H1 (cell line): ENCODE measurements around the gene ACTG2. TPM values are rescaled to one million over a fixed set of nuclear protein-coding genes. Genes with fewer than 3 reads are reported as not detected.

Source experiments
- CTCF ChIA-PET: fragments of 300-600 bp; sonication (Branson Sonifier 250); formaldehyde crosslinking; loops from one replicate; lab custom pipeline; 2021; ENCODE audit not compliant: partially characterized antibody; lab: Charles Lee
- POLR2A ChIA-PET: fragments of 300-600 bp; sonication (Branson Sonifier 250); formaldehyde crosslinking; loops from one replicate; lab custom pipeline; 2021; ENCODE audit warnings: inconsistent platforms; ENCODE audit not compliant: partially characterized antibody; lab: Charles Lee
- DNase-seq, 2 experiments: peaks; one replicate each; pipeline versions ENCODE4 v3.0.0 to v3.0.0-alpha.2; 2010 to 2022; ENCODE audit warnings: low spot score in 2 of 2, low read depth in 1 of 2, mixed read lengths in 1 of 2
- FAIRE-seq: peaks from 2 replicates; lab custom pipeline; 2011; peaks lifted over from hg19 to GRCh38; lab: Jason Lieb, UNC
- H2AFZ ChIP-seq: 2 replicates; pipeline ENCODE4 v1.8.1; 2012; ENCODE audit warnings: low read length, inconsistent platforms
- H2AK5ac ChIP-seq: 2 replicates; pipeline ENCODE4 v1.6.1; 2013; ENCODE audit warnings: low read depth, low read length
- H2BK120ac ChIP-seq: replicated peaks from 2 replicates; pipeline ENCODE3; 2013; ENCODE audit warnings: low read depth, low read length, inconsistent platforms
- H2BK12ac ChIP-seq: 2 replicates; pipeline ENCODE4 v1.6.1; 2013; ENCODE audit warnings: low read depth, low read length
- H2BK15ac ChIP-seq: 2 replicates; pipeline ENCODE4 v1.6.1; 2013; ENCODE audit warnings: low read length
- H2BK20ac ChIP-seq: 2 replicates; pipeline ENCODE4 v1.6.1; 2013; ENCODE audit warnings: low read length
- H2BK5ac ChIP-seq: 2 replicates; pipeline ENCODE4 v1.6.1; 2013; ENCODE audit warnings: low read depth, low read length
- H3K14ac ChIP-seq: 2 replicates; pipeline ENCODE4 v1.6.1; 2013; ENCODE audit warnings: inconsistent platforms; ENCODE audit not compliant: insufficient read length
- H3K18ac ChIP-seq: 2 replicates; pipeline ENCODE4 v1.6.1; 2013; ENCODE audit warnings: low read length; ENCODE audit errors: extremely low read depth
- H3K23ac ChIP-seq: 2 replicates; pipeline ENCODE4 v1.6.1; 2013; ENCODE audit warnings: inconsistent platforms; ENCODE audit not compliant: insufficient read length
- H3K23me2 ChIP-seq: 2 replicates; pipeline ENCODE4 v1.6.1; 2013; ENCODE audit warnings: low read depth, low read length
- H3K27ac ChIP-seq: 2 replicates; pipeline ENCODE4 v1.6.1; 2011; ENCODE audit warnings: low read depth, low read length, inconsistent platforms
- H3K27me3 ChIP-seq, 4 experiments: replicated peaks in 1 of 4; 1 replicate in 1 of 4; 2 replicates in 3 of 4; pipeline versions ENCODE4 v1.6.1 to v1.8.1; 2011 to 2013; ENCODE audit warnings: low read length in 3 of 4, mild to moderate bottlenecking in 3 of 4, inconsistent platforms in 2 of 4, mixed read lengths in 2 of 4, moderate library complexity in 1 of 4; ENCODE audit not compliant: control insufficient read depth in 3 of 4, insufficient read depth in 3 of 4; ENCODE audit errors: extremely low read depth in 1 of 4
- H3K36me3 ChIP-seq, 4 experiments: 2 replicates each; pipeline versions ENCODE4 v1.6.1 to v1.8.1; 2011 to 2013; ENCODE audit warnings: mild to moderate bottlenecking in 4 of 4, low read length in 3 of 4, moderate library complexity in 2 of 4, control low read depth in 1 of 4, inconsistent platforms in 1 of 4; ENCODE audit not compliant: insufficient read depth in 4 of 4, control insufficient read depth in 2 of 4
- H3K4ac ChIP-seq: replicated peaks from 2 replicates; pipeline ENCODE3; 2013; ENCODE audit warnings: low read length, low read depth, mixed read lengths, inconsistent platforms; ENCODE audit not compliant: insufficient read length
- H3K4me1 ChIP-seq, 4 experiments: replicated peaks in 1 of 4; 1 replicate in 1 of 4; 2 replicates in 3 of 4; pipeline versions ENCODE4 v1.6.1 to v1.8.1; 2011 to 2013; ENCODE audit warnings: low read length in 3 of 4, inconsistent platforms in 2 of 4, mixed read lengths in 1 of 4; ENCODE audit not compliant: insufficient read depth in 4 of 4, control insufficient read depth in 3 of 4
- H3K4me2 ChIP-seq, 2 experiments: 2 replicates each; pipeline versions ENCODE4 v1.6.1 to v1.8.1; 2011 to 2013; ENCODE audit warnings: low read depth in 2 of 2, low read length in 2 of 2, control low read depth in 1 of 2, inconsistent platforms in 1 of 2, mild to moderate bottlenecking in 1 of 2; ENCODE audit not compliant: insufficient read depth in 1 of 2
- H3K4me3 ChIP-seq, 4 experiments: fragments of 200-600, 300-600 bp in 1 of 4; sonication (generic), shearing (Covaris generic), sonication (Bioruptor Twin) in 1 of 4; 2 replicates each; pipeline versions ENCODE4 v1.5.1 to v1.8.1; 2011 to 2016; ENCODE audit warnings: low read length in 4 of 4, low read depth in 3 of 4, control low read depth in 2 of 4, inconsistent platforms in 2 of 4, mild to moderate bottlenecking in 2 of 4, mixed read lengths in 1 of 4, moderate library complexity in 1 of 4; ENCODE audit not compliant: insufficient read depth in 2 of 4; ENCODE audit errors: extremely low read depth in 1 of 4
- H3K56ac ChIP-seq: replicated peaks from 2 replicates; pipeline ENCODE3; 2013; ENCODE audit warnings: low read depth, mild to moderate bottlenecking, mixed read lengths, low read length, inconsistent platforms; ENCODE audit not compliant: insufficient read length
- H3K79me1 ChIP-seq: 2 replicates; pipeline ENCODE4 v1.6.1; 2013; ENCODE audit warnings: low read depth, low read length, control low read depth
- H3K79me2 ChIP-seq, 2 experiments: 2 replicates each; pipeline versions ENCODE4 v1.6.1 to v1.8.1; 2012 to 2013; ENCODE audit warnings: low read length in 2 of 2, mild to moderate bottlenecking in 2 of 2, inconsistent platforms in 1 of 2; ENCODE audit not compliant: insufficient read depth in 2 of 2, control insufficient read depth in 1 of 2
- H3K9ac ChIP-seq, 4 experiments: replicated peaks in 1 of 4; 1 replicate in 1 of 4; 2 replicates in 3 of 4; pipeline versions ENCODE4 v1.6.1 to v1.8.1; 2011 to 2013; ENCODE audit warnings: low read depth in 3 of 4, low read length in 3 of 4, control low read depth in 2 of 4, mild to moderate bottlenecking in 2 of 4, moderate library complexity in 2 of 4, inconsistent platforms in 1 of 4; ENCODE audit errors: extremely low read depth in 1 of 4
- H3K9me3 ChIP-seq, 2 experiments: 2 replicates each; pipeline versions ENCODE4 v1.6.1 to v1.8.1; 2012 to 2013; ENCODE audit warnings: mild to moderate bottlenecking in 2 of 2, moderate library complexity in 2 of 2, control low read depth in 1 of 2, inconsistent platforms in 1 of 2, low read depth in 1 of 2, low read length in 1 of 2, mixed read lengths in 1 of 2; ENCODE audit not compliant: insufficient read depth in 2 of 2
- H4K20me1 ChIP-seq, 2 experiments: replicated peaks in 1 of 2; 2 replicates each; pipeline versions ENCODE3 to v1.8.1; 2011 to 2013; ENCODE audit warnings: inconsistent platforms in 2 of 2, low read length in 2 of 2, mild to moderate bottlenecking in 1 of 2; ENCODE audit not compliant: insufficient read depth in 2 of 2, control insufficient read depth in 1 of 2
- H4K5ac ChIP-seq: 2 replicates; pipeline ENCODE4 v1.6.1; 2013; ENCODE audit warnings: low read length, low read depth, mixed read lengths, inconsistent platforms; ENCODE audit not compliant: insufficient read length
- H4K8ac ChIP-seq: 2 replicates; pipeline ENCODE4 v1.8.0; 2013; ENCODE audit warnings: mild to moderate bottlenecking, moderate library complexity, low read length, inconsistent platforms; ENCODE audit not compliant: insufficient read depth; ENCODE audit errors: extremely low read depth
- H4K91ac ChIP-seq: replicated peaks from 2 replicates; pipeline ENCODE3; 2013; ENCODE audit warnings: low read length, mixed read lengths, inconsistent platforms; ENCODE audit not compliant: insufficient read length
- BACH1 ChIP-seq: IDR thresholded peaks from 2 replicates; pipeline ENCODE4 v1.6.1; 2012; ENCODE audit warnings: low read length, improper control_type of control experiment
- BCL11A ChIP-seq, 2 experiments: IDR thresholded peaks; one replicate each; pipeline ENCODE4 v1.6.1; 2011; ENCODE audit warnings: low read depth in 2 of 2, low read length in 2 of 2, mild to moderate bottlenecking in 2 of 2
- CREB1 ChIP-seq: IDR thresholded peaks from 2 replicates; pipeline ENCODE4 v1.6.1; 2012; ENCODE audit warnings: inconsistent platforms
- CTBP2 ChIP-seq: IDR thresholded peaks from 2 replicates; pipeline ENCODE4 v1.7.0; 2011; ENCODE audit warnings: borderline replicate concordance, mild to moderate bottlenecking, moderate library complexity, mixed read lengths, low read length; ENCODE audit not compliant: insufficient read depth, insufficient read length
- EP300 ChIP-seq, 2 experiments: IDR thresholded peaks; 1 replicate in 1 of 2; 2 replicates in 1 of 2; pipeline ENCODE4 v1.6.1; 2011 to 2012; ENCODE audit warnings: low read depth in 2 of 2, low read length in 2 of 2, mild to moderate bottlenecking in 2 of 2, borderline replicate concordance in 1 of 2, inconsistent platforms in 1 of 2, moderate library complexity in 1 of 2
- FOSL1 ChIP-seq: IDR thresholded peaks from 2 replicates; pipeline ENCODE4 v1.6.1; 2011; ENCODE audit warnings: mild to moderate bottlenecking, low read depth, low read length, moderate library complexity; ENCODE audit not compliant: insufficient read depth
- GTF2F1 ChIP-seq: IDR thresholded peaks from 2 replicates; pipeline ENCODE4 v1.6.1; 2012; ENCODE audit warnings: low read depth, low read length, improper control_type of control experiment, borderline replicate concordance
- KDM1A ChIP-seq: fragments of 200-600, 300-600 bp; sonication (generic); IDR thresholded peaks from 2 replicates; pipeline ENCODE4 v1.7.1; 2016; ENCODE audit warnings: mild to moderate bottlenecking, low read length, borderline replicate concordance
- KDM5A ChIP-seq: fragments of 200-600 bp; IDR thresholded peaks from 2 replicates; pipeline ENCODE4 v1.7.1; 2012; ENCODE audit warnings: mild to moderate bottlenecking, low read length, inconsistent platforms, mixed read lengths
- POLR2A ChIP-seq, 2 experiments: IDR thresholded peaks; 1 replicate in 1 of 2; 2 replicates in 1 of 2; pipeline ENCODE4 v1.6.1; 2011; ENCODE audit warnings: low read depth in 2 of 2, low read length in 2 of 2, mild to moderate bottlenecking in 2 of 2; ENCODE audit errors: control extremely low read depth in 1 of 2
- TAF1 ChIP-seq: IDR thresholded peaks from 2 replicates; pipeline ENCODE4 v1.6.1; 2011; ENCODE audit warnings: mild to moderate bottlenecking, low read depth, low read length
- YY1 ChIP-seq: IDR thresholded peaks from 2 replicates; pipeline ENCODE4 v1.6.1; 2011; ENCODE audit warnings: low read depth, mild to moderate bottlenecking, low read length
- WGBS, 2 experiments: shearing (Covaris generic) in 1 of 2; methylation state at CpG; one replicate each; pipeline versions ENCODE4 v1.1.6 to v1.1.7; 2013 to 2015; ENCODE audit warnings: low lambda C conversion rate in 2 of 2, mixed read lengths in 2 of 2, inconsistent platforms in 1 of 2, low coverage in 1 of 2, missing lambda C conversion rate in 1 of 2; ENCODE audit not compliant: insufficient replicate concordance in 2 of 2, insufficient coverage in 1 of 2, insufficient read length in 1 of 2; ENCODE audit errors: extremely low coverage in 1 of 2, missing lambda C conversion rate in 1 of 2; 5-methylcytosine and 5-hydroxymethylcytosine counted together
- polyA plus RNA-seq, 7 experiments: library from polyadenylated mRNA; depleted of rRNA in 3 of 7; stranded (reverse) in 5 of 7; unstranded in 2 of 7; fragments of >200 nt in 5 of 7; fragments of 200-250 nt in 2 of 7; gene quantifications; 1 replicate in 5 of 7; 2 replicates in 1 of 7; 4 replicates in 1 of 7; pipeline versions ENCODE4 v1.2.1 to v1.2.3, GENCODE V29; 2011 to 2013; ENCODE audit warnings: missing spikeins in 2 of 7, mixed read lengths in 2 of 7
- total RNA-seq: library from RNA; stranded (reverse); fragmentation: NEBNext Ultra II Directional; extraction: Animal tissue kit (Norgen Biotek cat#: 25700); gene quantifications from 2 replicates; pipeline ENCODE4 v1.2.1, GENCODE V29; 2021

ACTG2 gene
- total and polyA plus RNA-seq, 2 of the 8 experiments (the other 6 are each of a cell fraction or from before 2014, with no cell fraction given), result 6.2 to 13.7 TPM

GRCh38 chr2:73952499-73953446, 60.0 kb downstream of the ACTG2 start:
- Histone ChIP-seq H2BK15ac (no peak overlapping the region), H2BK5ac (no peak overlapping the region), H2BK12ac (no peak overlapping the region), H2BK120ac (no peak overlapping the region), H3K36me3 (peaks cover 20 to 70% (median 48%) of the 10 kb centered on the region in 4 experiments), H3K79me1 (no peaks in the 10 kb centered on the region; the same call in 1 of the 2 replicates), H4K8ac (no peak overlapping the region), H3K56ac (no peak overlapping the region), H3K23me2 (no peaks in the 10 kb centered on the region), H3K27ac (no peak overlapping the region), H2AFZ (no peak overlapping the region), H3K9me3 (no peaks in the 10 kb centered on the region), H3K4me3 (no peak overlapping the region), H3K4ac (no peak overlapping the region), H4K91ac (no peak overlapping the region), H3K14ac (no peak overlapping the region), H3K4me2 (no peak overlapping the region), H2BK20ac (no peak overlapping the region), H3K18ac (no peak overlapping the region), H3K4me1 (no peaks in the 10 kb centered on the region), H3K79me2 (no peaks in the 10 kb centered on the region), H3K23ac (no peak overlapping the region), H2AK5ac (no peak overlapping the region), H3K9ac (no peak overlapping the region), H4K5ac (no peak overlapping the region), H3K27me3 (no peaks in the 10 kb centered on the region), H4K20me1 (peaks cover 7 to 19% of the 10 kb centered on the region in 2 experiments)
- WGBS, 2 experiments, result 78% methylated on average over 10 of the region's 12 CpGs; no CpG with 5 or more reads in 1 of the 2 experiments
- POLR2A ChIA-PET, result interaction anchor here (0.6 to 1.4 kb wide), 5 partner anchors 12 to 80 kb away, joined by 3 to 4 read pairs (median 3); no protein-coding TSS in a partner anchor
- no peak for FAIRE-seq
- CTCF ChIA-PET, result interaction anchor here (0.7 to 1.4 kb wide), 3 partner anchors 18 to 152 kb away, joined by 3 to 5 read pairs (median 3); no protein-coding TSS in a partner anchor
- no peak for DNase-seq
- TF ChIP-seq KDM5A (no peak), YY1 (no peak), CREB1 (no peak), BACH1 (no peak), EP300 (IDR thresholded peaks at IDR 0.05; ENCODE audit: borderline replicate concordance in 1 of 2, low read depth in 2 of 2, low read length in 2 of 2) (no peak), FOSL1 (no peak), KDM1A (no peak), CTBP2 (no peak), POLR2A (IDR thresholded peaks at IDR 0.05; ENCODE audit: control extremely low read depth in 1 of 2, low read depth in 2 of 2, low read length in 2 of 2) (no peak), GTF2F1 (no peak), BCL11A (IDR thresholded peaks at IDR 0.05; ENCODE audit: low read depth in 2 of 2, low read length in 2 of 2) (no peak), TAF1 (no peak)
